ENCODE results near the gene PKD2L1.

The PKD2L1 gene

DNA sequence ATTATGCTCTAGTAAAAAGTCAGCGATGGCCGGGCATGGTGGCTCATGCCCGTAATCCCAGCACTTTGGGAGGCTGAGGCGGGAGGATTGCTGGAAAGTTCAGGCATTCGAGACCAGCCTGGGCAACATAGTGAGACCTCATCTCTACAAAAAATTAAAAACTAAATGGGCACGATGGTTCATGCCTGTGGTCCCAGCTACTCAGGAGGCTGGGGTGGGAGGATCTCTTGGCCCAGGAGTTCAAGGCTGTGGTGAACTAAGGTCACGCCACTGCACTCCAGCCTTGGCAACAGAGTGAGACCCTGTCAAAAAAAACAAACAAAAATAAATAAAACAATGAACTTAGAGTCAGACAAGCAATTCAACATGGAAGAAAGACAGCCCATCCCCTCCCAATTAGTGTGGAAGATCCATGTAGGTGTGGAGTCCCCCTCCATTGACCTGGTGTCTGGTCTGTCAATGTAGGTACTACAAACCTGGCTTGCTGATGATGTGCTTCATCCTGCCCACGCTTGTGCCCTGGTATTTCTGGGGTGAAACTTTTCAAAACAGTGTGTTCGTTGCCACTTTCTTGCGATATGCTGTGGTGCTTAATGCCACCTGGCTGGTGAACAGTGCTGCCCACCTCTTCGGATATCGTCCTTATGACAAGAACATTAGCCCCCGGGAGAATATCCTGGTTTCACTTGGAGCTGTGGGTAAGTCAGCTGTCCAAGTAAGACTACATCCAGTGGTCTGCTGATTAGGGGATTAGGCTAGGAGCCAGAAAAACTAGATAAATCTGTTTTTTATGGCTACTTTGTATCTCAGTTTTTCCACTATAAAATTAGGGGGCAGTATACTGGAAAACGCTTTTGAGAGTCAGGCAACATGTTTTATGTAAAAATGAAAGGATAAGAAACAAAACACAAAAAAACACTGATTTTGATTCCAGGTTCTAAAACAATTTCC is 26.3 kb upstream of the PKD2L1 start:
- no peak for DNase-seq (ENCODE audit: low read depth)

DNA sequence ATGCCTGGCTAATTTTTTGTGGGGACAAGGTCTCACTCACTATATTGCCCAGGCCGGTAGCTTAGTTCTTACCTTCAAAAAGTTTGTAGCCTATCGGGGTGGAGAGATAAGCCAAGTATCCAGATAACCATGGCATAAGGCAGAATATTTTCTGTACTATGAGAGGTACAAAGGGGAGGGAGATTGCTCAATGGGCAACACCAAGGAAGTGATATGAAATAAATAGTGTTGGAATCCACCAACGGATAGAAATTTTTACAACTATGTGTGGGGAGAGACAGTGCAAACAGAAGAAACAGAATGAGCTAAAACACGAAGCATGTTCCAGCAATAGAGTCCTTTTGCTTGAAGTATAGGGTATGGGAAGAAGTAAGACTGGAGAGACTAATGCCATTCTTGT is 25.1 kb upstream of the PKD2L1 start:
- no peak for DNase-seq (ENCODE audit: low read depth)

DNA sequence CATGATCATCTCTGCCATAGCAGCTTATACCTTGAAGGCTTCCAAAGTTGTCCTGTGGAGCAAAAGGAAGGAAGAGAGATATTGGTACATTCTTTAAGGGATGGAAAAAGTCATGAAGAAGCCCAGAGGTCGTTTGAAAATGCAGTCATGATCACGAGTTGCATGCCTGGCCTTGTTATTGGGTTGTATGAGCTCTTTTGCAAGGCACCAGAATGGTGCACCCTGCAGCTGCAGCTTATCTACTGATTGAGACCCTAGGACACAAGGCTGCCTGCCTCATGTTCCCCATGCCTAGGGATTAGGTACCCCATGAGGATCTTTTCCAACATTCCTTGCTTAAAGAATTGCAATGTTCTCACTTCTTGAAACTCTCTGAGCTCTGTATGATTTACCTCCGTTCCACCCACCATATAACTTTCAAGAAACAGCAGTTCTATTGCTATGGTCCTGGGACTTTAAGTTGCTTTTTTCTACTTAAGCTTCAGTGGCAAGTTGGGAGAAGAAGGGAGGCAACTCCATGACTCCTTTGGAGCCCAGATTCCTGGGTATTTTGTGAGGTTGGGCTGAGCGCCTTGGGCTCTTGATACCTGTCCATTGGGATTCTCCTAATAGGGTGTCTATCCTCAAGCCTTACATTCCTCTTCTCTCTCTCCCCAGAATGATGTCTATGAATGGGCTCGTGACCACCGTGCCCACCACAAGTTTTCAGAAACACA is 23.9 kb upstream of the PKD2L1 start:
- no peak for DNase-seq (ENCODE audit: low read depth)

DNA sequence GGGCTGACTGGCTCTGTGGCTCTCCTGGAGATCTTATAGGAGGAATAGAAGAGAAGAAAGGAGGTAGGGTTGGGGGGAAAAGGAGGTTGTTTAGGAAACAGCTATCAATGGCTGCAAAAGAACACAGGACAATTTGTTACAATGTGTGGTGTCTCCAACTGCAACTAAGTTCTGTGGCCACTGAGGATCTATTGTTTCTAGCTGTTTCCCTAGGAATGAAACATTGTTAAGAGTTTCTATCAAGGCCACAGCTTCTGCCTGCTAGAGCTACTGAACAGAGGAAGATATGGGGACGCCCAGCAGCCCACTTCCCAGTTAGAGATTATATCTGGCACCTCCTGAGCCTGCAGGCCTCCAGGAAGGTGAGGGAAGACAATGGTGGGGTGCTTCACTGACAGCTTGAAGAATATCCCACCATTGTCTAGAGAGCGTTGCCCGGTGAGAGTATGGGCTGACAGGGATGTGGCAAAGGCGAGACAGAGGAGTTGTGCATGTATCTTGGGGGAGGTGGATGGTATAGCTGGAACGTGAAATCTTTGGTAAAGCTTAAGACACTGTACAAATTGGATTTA is 21.0 kb upstream of the PKD2L1 start:
- no peak for DNase-seq (ENCODE audit: low read depth)

DNA sequence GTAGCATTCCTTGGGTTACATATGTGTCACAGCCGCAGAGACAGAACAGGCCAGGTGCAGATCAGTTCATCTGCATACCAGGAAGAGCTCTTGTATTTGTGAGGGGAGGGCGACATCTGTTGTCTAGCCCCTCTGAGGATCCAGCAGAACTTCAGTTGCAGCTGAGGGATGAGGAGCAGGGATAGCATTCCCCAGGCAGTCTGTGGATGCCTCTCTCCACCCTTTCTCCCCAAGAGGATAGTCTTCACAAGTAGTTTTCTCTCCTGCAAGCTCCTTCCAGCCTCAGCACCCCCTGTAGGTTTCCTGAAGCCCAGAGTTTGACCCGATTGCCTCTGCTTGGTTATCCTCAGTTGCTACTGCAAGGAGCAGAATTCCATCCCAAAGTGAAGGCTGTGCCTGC is 19.6 kb upstream of the PKD2L1 start:
- DNase-seq (ENCODE audit: low read depth), result no peak

DNA sequence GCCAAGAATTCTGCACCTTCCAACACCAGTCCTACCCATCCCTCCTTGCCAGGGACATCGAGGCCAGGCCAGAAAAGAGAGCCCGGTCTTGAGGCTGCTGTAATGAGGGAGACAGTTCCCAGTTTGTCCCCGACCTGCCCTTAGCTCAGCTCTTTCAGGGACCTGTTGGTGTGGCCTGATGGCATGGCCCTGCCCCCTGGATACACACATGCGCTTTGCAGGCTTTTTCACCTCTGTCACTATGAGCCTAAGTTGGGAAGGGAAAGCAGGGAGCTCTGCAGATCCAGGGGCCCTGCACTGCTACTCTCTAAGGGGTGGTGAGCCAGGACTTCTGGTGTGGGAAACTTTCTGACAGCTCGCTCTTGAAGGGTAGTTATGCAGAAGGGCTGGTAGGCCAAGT is 19.1 kb upstream of the PKD2L1 start:
- DNase-seq (ENCODE audit: low read depth), result no peak

DNA sequence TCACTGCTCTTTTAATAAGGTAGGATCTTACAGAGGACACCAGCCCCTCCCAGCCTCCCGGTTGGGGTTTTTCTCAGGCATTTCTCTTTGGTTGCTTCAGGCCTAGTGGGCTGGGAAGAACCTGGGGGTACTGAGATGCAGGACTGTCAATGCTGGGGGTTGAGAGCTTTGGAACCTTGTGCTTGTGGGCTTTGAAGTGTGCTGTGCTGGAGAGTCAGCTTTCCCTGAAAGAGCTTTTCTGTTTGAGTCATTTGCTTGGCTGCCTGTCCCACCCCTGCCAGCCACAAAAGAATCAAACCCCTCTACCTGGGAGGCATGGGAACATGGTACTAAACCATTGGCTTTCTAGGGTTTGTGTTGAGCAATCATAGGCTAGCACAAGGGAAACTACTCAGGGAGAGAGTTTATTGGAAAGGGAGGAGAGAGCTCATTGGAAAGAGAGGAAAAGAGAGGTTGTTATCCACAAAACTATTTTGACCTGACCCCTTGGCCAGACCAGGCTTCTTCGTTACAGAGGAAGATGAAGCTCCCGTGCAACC is 18.4 kb upstream of the PKD2L1 start:
- DNase-seq (ENCODE audit: low read depth), result no peak

DNA sequence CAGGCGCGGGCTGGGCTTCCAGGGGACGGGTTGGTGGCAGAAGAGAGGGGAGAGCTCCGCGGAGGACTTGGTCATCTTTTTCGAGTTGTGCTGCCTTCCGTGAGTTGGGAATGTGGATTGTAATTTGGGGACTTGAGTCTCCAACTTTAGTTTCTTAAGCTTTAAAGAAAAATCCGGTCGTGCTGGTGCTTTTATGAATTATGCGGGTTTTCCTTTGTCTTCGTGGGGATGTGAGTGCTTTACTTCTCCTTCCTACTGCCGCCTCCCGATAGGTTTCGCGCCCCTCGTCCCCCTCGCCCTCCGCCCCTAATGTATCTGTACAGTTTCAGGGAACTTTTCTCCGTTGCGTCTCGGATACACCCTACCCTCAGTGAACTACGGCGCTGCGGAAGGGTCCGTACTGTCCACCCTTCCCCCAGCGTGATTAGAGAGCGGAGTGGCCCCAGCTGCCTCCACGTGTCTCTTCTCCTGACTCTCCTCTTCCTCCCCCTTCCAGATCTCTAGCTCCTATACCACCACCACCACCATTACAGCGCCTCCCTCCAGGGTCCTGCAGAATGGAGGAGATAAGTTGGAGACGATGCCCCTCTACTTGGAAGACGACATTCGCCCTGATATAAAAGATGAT is 17.7 kb upstream of the PKD2L1 start:
- no peak for DNase-seq (ENCODE audit: low read depth)

DNA sequence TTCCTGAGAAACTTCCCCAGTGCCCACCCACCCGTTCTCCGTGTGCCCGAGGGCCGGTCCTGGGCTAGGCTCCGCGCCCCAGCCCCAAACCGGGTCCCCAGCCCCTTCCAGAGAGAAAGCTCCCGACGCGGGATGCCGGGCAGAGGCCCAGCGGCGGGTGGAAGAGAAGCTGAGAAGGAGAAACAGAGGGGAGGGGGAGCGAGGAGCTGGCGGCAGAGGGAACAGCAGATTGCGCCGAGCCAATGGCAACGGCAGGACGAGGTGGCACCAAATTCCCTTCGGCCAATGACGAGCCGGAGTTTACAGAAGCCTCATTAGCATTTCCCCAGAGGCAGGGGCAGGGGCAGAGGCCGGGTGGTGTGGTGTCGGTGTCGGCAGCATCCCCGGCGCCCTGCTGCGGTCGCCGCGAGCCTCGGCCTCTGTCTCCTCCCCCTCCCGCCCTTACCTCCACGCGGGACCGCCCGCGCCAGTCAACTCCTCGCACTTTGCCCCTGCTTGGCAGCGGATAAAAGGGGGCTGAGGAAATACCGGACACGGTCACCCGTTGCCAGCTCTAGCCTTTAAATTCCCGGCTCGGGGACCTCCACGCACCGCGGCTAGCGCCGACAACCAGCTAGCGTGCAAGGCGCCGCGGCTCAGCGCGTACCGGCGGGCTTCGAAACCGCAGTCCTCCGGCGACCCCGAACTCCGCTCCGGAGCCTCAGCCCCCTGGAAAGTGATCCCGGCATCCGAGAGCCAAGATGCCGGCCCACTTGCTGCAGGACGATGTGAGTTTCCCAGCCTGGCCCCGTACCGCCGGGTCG is 16.9 kb upstream of the PKD2L1 start, which contains the start of gene SCD:
Gene SCD (plus strand): TSS at position 469 of the 803 bp plus-strand sequence. CDS start 272 bp downstream, at position 741.
- peak; percentile 87 for DNase-seq (ENCODE audit: low read depth)

DNA sequence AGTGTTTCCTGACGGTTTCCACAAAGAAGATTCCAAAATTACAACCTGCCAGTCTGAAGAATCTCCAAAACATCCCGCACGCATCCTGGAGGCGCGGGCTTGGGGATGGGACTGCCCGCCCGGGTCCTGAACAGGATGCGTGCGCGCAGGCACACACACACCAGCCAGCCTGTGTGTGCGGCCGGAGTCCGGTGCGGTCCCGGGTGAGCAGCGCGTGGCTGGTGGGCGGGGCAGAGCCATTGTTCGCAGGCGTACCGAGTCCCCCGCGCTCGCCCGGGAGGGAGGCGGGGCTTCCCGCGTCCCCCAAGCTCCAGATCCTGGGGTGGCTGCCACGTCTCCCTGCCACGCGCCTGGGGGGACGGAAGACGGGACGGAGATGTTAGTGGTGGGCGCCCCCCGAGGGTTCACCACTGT is 16.3 kb upstream of the PKD2L1 start:
- DNase-seq (ENCODE audit: low read depth), result peak; percentile 28

DNA sequence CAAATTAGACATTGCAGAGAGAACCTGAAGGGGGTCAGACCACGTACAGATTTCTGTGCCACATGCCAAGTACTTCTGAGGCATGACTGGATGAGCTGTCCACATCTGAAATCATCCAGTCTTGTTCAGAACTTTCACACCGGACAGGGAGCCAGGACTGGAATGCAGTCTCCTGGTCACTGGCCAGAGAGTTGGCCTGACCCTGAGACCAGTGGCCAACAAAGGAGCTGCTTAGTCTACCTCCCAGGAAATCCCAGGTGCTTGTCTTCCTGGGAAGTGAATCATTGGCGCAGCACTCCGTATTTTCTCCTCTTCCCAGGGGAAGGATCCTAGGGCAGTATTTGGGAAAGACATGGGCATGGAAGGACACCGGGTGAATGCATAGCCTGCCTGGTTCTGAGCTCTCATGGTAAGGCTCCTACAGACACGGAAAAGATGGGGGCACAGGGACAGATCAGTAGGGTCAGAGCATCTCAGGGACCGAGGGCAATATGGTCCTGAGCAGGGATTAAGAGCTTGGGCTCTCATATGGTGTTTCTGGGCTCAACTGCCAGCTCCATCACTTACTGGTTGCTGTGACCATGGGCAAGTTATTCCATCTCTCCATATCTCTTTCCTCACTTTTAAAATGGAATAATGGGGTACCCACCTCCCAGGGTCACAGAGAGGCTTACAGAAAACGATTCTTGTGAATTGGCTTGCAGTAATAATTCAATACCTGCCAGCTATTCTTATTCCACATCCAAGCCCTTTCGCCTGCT is 15.7 kb upstream of the PKD2L1 start:
- DNase-seq (ENCODE audit: low read depth), result peak; percentile 27

DNA sequence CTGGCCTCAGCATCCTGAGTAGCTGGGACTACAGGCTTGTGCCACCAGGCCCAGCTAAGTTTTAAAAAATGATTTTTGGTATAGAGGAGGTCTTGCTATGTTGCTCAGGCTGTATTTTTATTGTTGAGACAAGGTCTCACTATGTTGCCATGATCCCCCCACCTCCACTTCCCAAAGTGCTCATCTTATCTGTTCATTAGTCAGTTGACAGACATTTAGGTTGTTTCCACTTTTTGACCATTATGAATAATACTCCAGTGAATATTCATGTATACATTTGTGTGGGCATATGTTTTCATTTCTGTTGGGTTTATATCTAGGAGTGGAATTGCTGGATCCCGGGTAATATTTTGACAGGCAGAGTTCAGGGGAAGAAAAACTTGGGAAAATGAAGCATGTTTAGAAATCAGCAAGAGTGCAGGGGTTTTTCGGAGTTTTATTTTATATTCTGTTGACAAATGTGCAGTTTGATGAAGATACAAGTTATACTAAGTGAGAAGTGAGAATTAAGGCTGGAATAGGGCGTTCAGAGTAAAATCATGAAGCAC is 14.3 kb upstream of the PKD2L1 start:
- no peak for DNase-seq (ENCODE audit: low read depth)

DNA sequence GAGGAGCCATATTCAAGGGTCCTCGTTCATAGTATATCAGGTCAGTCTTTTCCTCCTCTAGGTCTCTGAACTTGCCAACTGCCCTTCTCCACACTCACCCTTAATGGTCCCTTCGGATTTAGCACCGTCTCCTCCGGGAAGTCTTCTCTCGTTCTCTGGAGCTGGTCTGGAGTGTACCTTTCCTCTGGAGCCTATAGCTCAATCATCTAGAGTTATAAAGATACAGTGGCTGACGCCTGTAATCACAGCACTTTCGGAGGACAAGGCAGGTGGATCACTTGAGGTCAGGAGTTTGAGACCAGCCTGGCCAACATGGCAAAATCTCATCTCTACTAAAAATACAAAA is 12.6 kb upstream of the PKD2L1 start:
- DNase-seq (ENCODE audit: low read depth), result no peak

DNA sequence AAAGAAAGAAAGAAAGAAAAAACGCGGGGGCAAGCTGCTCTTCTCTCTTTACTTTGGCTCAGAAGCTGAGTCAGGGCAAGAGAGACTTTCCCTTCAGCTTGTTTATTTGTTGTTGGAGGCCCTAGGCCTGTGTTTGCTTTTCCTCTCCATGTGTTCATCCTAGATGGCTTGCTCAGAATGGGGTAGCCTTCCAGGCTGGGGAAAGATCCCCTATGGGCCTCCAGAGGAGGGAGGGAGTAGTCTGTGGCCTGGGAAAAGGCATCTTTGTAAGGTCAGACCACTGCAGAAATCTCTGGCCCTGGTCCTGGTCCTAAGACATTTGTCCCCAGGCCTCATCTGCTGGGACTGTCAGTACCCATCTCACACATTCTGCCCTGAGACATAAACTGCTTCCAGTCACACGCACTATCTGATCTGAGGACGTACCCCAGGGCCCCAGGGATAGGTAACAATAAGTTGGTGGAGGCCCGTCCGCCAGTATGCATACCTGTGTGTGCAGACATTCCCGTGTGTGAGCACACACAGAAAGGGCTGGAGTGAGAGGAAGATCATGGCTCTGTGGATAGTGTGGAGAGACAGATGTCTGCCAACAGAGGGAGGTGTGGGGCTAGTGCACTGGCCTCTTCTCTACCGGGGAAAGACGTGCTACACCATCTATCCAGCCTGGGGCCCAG is 12.1 kb upstream of the PKD2L1 start:
- DNase-seq (ENCODE audit: low read depth), result peak; percentile 39

DNA sequence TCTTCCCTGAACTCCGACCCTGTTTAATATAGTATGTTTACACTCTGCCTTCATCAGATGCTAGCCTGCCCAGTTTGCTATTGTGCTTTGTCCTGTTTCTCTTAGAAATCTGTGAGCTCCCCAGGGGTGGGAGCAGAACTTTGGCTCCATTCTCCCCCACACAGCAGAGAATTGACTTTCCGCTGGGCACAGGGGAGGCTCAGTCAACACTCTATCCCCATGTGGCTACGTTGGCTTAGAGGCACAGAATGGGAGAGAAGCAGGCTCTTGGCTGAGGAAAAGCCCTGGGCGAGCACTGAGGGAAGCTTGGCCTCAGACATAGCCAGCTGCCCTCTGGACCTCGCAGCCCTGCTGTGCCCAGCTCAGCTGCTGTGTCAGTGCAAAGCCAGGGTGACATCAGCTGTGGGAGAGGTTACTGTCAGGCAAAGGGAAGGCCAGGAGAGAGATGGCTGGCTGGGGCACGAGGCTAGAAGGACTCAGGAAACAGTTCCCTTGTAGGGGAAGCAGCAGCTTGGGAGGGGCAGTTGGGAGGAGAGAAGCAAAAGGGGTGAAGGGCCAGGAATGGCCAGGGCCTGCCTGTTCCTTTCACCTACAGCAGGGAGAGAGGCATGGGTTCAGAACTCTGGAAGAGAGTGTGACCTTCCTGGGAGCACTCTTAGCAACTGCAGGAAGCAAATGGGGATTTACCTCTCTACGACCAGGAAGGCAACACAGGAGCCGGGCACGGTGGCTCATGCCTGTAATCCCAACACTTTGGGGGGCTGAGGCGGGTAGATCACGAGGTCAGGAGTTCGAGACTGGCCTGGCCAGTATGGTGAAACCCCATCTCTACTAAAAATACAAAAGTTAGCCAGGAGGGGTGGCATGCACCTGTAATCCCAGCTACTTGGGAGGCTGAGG is 11.2 kb upstream of the PKD2L1 start:
- no peak for DNase-seq (ENCODE audit: low read depth)

DNA sequence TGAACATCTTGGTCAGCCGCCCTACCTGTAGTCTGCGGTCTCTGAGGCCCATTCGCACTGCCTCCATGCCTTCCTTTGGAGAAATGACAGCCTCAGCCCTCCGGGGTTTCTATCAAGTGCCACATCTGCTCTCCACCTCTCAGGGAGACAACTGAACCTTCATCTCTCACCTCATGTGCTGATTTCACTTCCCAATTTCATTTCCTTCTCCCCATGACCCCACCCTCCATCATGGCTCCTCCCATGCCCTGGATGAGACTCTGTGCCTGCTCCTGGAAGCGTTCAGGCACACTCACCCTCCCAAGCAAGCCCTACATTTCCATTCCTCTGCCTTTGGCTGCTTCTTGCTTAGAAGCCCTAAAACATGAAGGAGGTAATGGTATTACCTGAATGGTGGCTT is 9.2 kb upstream of the PKD2L1 start:
- no peak for DNase-seq (ENCODE audit: low read depth)

DNA sequence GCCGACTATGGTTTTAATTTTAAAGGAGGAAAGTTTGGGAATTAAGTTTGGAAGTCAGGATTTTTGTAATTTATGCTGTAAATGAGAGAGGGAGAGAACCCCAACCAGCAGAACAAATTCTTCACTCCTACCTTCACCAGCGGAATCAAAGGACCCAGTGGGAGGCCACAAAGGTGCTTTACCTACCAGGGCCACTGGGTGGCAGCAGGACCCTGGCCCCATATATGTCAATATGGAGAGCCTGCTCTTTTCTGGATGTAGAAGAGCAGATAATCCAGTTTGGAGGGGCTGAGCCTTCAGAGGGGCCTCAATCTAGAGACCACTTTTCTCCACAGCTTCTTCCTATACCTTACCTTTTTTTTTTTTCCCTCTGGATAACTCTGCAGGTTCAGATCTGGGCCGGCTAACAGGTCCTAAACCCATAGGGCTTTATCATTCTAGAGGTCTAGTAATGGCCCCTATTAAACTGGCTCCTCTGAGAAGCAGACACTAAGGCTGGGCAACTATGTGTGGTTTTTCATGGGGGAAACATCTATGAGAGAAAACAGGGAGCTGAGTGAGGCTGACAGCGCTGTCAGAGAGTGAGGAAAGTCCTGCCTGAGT is 8.5 kb upstream of the PKD2L1 start:
- no peak for DNase-seq (ENCODE audit: low read depth)

DNA sequence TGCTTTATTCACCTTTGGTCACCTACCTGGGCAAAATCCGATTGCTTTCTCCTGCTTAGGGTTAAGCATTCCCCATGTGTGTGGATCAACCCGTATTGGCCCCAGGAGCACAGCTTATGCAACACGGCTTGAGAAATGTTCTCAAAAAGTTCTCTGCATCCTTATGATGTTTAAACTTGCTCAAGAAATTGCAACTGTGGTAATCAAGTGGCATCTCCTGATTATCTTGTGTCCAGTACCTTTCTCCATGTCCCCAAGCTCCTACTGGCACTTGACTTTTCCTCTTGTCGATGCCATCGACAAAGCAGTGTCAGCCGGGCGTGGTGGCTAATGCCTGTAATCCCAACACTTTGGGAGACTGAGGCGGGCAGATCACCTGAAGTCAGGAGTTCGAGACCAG is 4.7 kb upstream of the PKD2L1 start:
- DNase-seq (ENCODE audit: low read depth), result no peak

Data from stromal cell of bone marrow (primary cell).